ENCODE measurements around the gene ZNHIT3.
A peak's percentile ranks its signal among the peaks of the same experiment; 100 is the strongest.

Gene ZNHIT3

GRCh38 chr17:36540696-36541095, 54.2 kb downstream of the ZNHIT3 start:
- H3K4me1 ChIP-seq (ENCODE audit: control insufficient read depth, insufficient read depth, low read length), result peaks cover 12% of the 10 kb centered on the region
- no peak overlapping the region for H3K9ac ChIP-seq (ENCODE audit: low read length)
- no peaks in the 10 kb centered on the region for H3K9me3 ChIP-seq (ENCODE audit: control insufficient read depth, low read length)
- no peak for DNase-seq (ENCODE audit: low read depth)
- H3K36me3 ChIP-seq (ENCODE audit: control insufficient read depth, insufficient read depth, low read length, severe bottlenecking), result peaks cover 22% of the 10 kb centered on the region
- no peaks in the 10 kb centered on the region for H3K27me3 ChIP-seq (replicated peaks; ENCODE audit: control insufficient read depth, insufficient read depth, low read length)
- H3K4me3 ChIP-seq (ENCODE audit: low read length), result no peak overlapping the region

DNA sequence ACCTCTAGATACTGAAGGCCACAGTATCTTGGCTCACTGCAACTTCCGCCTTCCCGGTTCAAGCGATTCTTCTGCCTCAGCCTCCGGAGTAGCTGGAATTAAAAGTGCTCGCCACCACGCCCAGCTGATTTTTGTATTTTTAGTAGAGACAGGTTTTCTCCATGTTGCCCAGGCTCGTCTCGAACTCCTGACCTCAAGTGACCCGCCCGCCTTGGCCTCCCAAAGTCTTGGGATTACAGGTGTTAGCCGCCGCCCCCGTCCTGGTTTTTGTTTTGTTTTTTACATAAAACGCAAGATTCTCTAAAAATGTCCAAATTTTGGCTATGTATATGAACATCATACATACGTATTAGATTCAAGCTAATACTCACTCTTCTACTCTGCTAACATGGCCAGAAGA, 56.3 kb downstream of the ZNHIT3 start:
- Histone ChIP-seq H3K4me1 (ENCODE audit: control insufficient read depth, insufficient read depth, low read length) (peaks cover 16% of the 10 kb centered on the region), H3K9me3 (ENCODE audit: control insufficient read depth, low read length) (no peaks in the 10 kb centered on the region), H3K4me3 (ENCODE audit: low read length) (no peak overlapping the region), H3K9ac (ENCODE audit: low read length) (no peak overlapping the region), H3K27me3 (replicated peaks; ENCODE audit: control insufficient read depth, insufficient read depth, low read length) (no peaks in the 10 kb centered on the region), H3K36me3 (ENCODE audit: control insufficient read depth, insufficient read depth, low read length, severe bottlenecking) (peaks cover 21% of the 10 kb centered on the region)
- DNase-seq (ENCODE audit: low read depth), result no peak

DNA sequence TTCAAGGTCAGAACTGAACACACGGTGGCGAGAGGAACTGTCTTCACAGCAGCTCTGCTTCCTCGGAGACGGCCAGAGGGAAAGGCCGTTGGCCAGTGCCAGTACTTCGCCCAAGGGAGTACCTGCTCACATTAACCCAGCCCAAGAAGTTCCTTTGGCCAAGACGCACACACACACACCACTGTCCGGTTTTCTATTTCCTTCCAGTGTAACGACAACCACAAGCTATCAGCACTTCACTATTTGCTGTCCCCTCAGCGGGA, 57.5 kb downstream of the ZNHIT3 start:
- Histone ChIP-seq H3K36me3 (ENCODE audit: control insufficient read depth, insufficient read depth, low read length, severe bottlenecking) (peaks cover 13% of the 10 kb centered on the region), H3K9me3 (ENCODE audit: control insufficient read depth, low read length) (no peaks in the 10 kb centered on the region)

DNA sequence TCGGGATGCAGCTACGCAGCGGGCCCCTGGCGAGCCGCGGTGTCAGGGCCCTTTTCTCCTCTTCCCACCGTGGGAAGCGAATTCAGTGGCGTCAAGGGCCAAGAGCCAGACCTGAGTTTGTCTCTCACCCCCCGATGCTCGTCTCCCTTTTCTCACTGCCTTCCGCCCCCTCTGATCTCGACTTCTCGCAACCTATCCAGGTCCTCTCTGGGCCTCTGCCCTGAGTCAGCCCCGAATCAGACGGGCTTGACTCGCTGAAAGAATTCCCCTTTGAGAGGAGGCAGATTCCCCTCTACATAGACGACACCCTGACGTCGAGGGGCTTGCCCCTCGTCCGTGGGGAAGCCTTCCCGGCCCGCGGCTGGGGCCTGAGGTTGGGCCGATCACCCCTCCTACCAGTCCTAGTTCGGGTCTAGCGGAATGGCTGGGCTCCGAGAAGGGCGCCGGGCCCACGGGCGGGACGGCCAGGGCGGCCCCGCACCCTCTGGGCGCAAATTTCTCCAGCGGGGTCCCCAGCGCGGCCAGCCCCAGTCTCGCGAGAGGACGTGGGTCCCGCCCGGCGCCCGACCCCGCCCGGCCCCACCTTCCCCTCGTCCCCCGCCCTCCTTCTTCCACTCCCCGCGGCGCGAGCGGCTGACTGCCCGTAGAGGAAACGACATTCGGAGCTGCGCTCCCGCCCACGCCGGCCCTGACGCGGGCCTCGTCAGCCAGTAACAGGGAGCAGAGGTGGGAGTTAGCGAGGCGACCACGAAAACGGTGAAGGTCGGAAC, 58.0 kb downstream of the ZNHIT3 start, which contains the start of gene GGNBP2:
TSS of gene GGNBP2 (plus strand) at position 613 of the 770 bp plus-strand sequence. CDS start 806 bp downstream, outside the sequence.
- H3K4me1 ChIP-seq (ENCODE audit: control insufficient read depth, insufficient read depth, low read length), result peaks cover 30% of the 10 kb centered on the region
- H3K27me3 ChIP-seq (replicated peaks; ENCODE audit: control insufficient read depth, insufficient read depth, low read length), result no peaks in the 10 kb centered on the region
- H3K4me3 ChIP-seq (ENCODE audit: low read length), result peak within 1 kb of the TSS; percentile 100
- peak; percentile 99 for DNase-seq (ENCODE audit: low read depth)
- no peaks in the 10 kb centered on the region for H3K9me3 ChIP-seq (ENCODE audit: control insufficient read depth, low read length)
- H3K9ac ChIP-seq (ENCODE audit: low read length), result peak within 1 kb of the TSS; percentile 100
- peaks cover 13% of the 10 kb centered on the region for H3K36me3 ChIP-seq (ENCODE audit: control insufficient read depth, insufficient read depth, low read length, severe bottlenecking)

More for the DNA sequence above, 57.5 kb downstream of the ZNHIT3 start:
- H3K4me3 ChIP-seq (ENCODE audit: low read length), result peak overlapping the region; percentile 100
- no peaks in the 10 kb centered on the region for H3K27me3 ChIP-seq (replicated peaks; ENCODE audit: control insufficient read depth, insufficient read depth, low read length)
- H3K4me1 ChIP-seq (ENCODE audit: control insufficient read depth, insufficient read depth, low read length), result peaks cover 26% of the 10 kb centered on the region
- H3K9ac ChIP-seq (ENCODE audit: low read length), result peak overlapping the region; percentile 100
- peak; percentile 72 for DNase-seq (ENCODE audit: low read depth)

DNA sequence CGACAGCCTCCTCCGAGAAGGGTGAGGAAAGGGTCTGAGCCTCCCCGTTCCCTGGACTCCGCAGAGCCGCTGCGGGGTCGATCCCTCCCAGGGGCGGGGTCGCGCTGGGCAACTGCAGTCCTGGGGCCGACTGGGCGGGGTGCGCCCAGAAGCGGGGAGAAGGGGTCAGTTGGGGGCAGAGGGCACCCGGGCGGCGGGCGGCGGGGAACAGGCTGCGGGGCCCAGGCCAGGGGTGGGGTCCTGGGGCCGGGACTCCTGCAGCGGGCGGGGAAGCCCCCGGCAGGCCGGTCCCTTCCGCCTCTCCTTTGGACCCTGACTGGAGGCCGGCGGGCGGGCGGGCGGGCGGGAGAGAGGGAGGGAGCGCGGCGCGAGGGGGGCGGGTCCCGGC, 58.6 kb downstream of the ZNHIT3 start:
- Histone ChIP-seq H3K4me3 (ENCODE audit: low read length) (peak overlapping the region; percentile 100), H3K4me1 (ENCODE audit: control insufficient read depth, insufficient read depth, low read length) (peaks cover 31% of the 10 kb centered on the region), H3K9ac (ENCODE audit: low read length) (peak overlapping the region; percentile 100), H3K27me3 (replicated peaks; ENCODE audit: control insufficient read depth, insufficient read depth, low read length) (no peaks in the 10 kb centered on the region), H3K36me3 (ENCODE audit: control insufficient read depth, insufficient read depth, low read length, severe bottlenecking) (peaks cover 10% of the 10 kb centered on the region), H3K9me3 (ENCODE audit: control insufficient read depth, low read length) (no peaks in the 10 kb centered on the region)
- DNase-seq (ENCODE audit: low read depth), result no peak
